ENCODE results near the gene TENM4.
"Not testable (repeated sequence)": the region's sequence is repeated elsewhere in the genome, so short reads cannot be mapped to it uniquely, and the experiment has no call there.

The TENM4 gene

GRCh38 chr11:79198898-79199250 is 242.0 kb downstream of the TENM4 start:
- DNase-seq, result no peak

- no peak for DNase-seq
These were observed 242.5 kb downstream of the TENM4 start for GRCh38 chr11:79198203-79198897.

GRCh38 chr11:79196950-79197349 is 243.9 kb downstream of the TENM4 start:
- no peak for DNase-seq

- no peak for DNase-seq
These were observed 245.6 kb downstream of the TENM4 start for GRCh38 chr11:79195209-79195608.

GRCh38 chr11:79193663-79194310 is 247.0 kb downstream of the TENM4 start:
- no peak for DNase-seq

GRCh38 chr11:79192836-79193235 is 248.0 kb downstream of the TENM4 start:
- no peak for DNase-seq

GRCh38 chr11:79191716-79192115 is 249.1 kb downstream of the TENM4 start:
- DNase-seq, result not testable (repeated sequence)

GRCh38 chr11:79190553-79190952 is 250.3 kb downstream of the TENM4 start:
- DNase-seq, result not testable (repeated sequence)

GRCh38 chr11:79189601-79190000 is 251.2 kb downstream of the TENM4 start:
- no peak for DNase-seq

GRCh38 chr11:79189055-79189454 is 251.8 kb downstream of the TENM4 start:
- DNase-seq, result no peak

- no peak for DNase-seq
These were observed 254.2 kb downstream of the TENM4 start for GRCh38 chr11:79186669-79187068.

GRCh38 chr11:79185351-79185750 is 255.5 kb downstream of the TENM4 start:
- no peak for DNase-seq

- DNase-seq, result no peak
These were observed 256.5 kb downstream of the TENM4 start for GRCh38 chr11:79184285-79184684.

GRCh38 chr11:79182794-79183193 is 258.0 kb downstream of the TENM4 start:
- no peak for DNase-seq

GRCh38 chr11:79179087-79179486 is 261.7 kb downstream of the TENM4 start:
- DNase-seq, result no peak

GRCh38 chr11:79174045-79175008 is 266.5 kb downstream of the TENM4 start:
- DNase-seq, result no peak

GRCh38 chr11:79173615-79174014 is 267.2 kb downstream of the TENM4 start:
- DNase-seq, result no peak

GRCh38 chr11:79170321-79170720 is 270.5 kb downstream of the TENM4 start:
- no peak for DNase-seq

- DNase-seq, result no peak
These were observed 272.2 kb downstream of the TENM4 start for GRCh38 chr11:79168530-79169110.

GRCh38 chr11:79167510-79168188 is 273.2 kb downstream of the TENM4 start:
- no peak for DNase-seq

GRCh38 chr11:79165908-79166307 is 274.9 kb downstream of the TENM4 start:
- no peak for DNase-seq

GRCh38 chr11:79160791-79161403 is 279.9 kb downstream of the TENM4 start:
- no peak for DNase-seq

Data from activated CD4-positive, alpha-beta T cell treated with anti-CD3 and anti-CD28 coated beads, Interleukin-2, amount 50 U/mL, for 4 hours (primary cell).